Glomerular visceral epithelial cell (primary cell): ENCODE measurements around the gene RBM45.
A peak's percentile ranks its signal among the peaks of the same experiment; 100 is the strongest.
"Not testable (repeated sequence)": the region's sequence is repeated elsewhere in the genome, so short reads cannot be mapped to it uniquely, and the experiment has no call there.

ENCODE experiments used
- DNase-seq: peaks from one replicate; pipeline ENCODE4 v3.0.0-alpha.2; 2016; ENCODE audit errors: extremely low spot score

Gene RBM45, protein sequence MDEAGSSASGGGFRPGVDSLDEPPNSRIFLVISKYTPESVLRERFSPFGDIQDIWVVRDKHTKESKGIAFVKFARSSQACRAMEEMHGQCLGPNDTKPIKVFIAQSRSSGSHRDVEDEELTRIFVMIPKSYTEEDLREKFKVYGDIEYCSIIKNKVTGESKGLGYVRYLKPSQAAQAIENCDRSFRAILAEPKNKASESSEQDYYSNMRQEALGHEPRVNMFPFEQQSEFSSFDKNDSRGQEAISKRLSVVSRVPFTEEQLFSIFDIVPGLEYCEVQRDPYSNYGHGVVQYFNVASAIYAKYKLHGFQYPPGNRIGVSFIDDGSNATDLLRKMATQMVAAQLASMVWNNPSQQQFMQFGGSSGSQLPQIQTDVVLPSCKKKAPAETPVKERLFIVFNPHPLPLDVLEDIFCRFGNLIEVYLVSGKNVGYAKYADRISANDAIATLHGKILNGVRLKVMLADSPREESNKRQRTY

GRCh38 chr2:178112202-178113152, at the start of gene RBM45:
TSS of gene RBM45 (plus strand) at chr2:178112437. CDS start at chr2:178112547, 110 bp downstream.
- peak; percentile 96 for DNase-seq

DNA sequence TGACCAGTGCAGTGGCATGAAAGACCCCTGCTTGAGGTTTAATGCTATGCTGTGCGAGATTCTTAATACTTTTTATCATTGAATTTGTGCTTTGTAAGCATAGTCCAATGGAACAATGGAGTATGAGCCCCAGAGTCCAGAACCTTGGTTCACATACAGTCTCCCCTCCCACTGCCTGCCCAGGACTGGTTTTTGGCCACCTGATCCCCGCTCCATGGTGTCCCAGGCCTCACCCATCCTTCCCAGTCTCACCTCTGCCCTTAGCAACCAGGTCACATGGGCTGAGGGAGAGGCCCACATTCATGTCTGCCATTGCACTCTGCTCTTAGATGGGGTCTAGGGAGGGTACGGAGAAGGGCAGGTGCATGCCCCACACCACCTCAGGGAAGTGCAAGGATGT, 45.9 kb upstream of the RBM45 start:
- DNase-seq, result no peak

DNA sequence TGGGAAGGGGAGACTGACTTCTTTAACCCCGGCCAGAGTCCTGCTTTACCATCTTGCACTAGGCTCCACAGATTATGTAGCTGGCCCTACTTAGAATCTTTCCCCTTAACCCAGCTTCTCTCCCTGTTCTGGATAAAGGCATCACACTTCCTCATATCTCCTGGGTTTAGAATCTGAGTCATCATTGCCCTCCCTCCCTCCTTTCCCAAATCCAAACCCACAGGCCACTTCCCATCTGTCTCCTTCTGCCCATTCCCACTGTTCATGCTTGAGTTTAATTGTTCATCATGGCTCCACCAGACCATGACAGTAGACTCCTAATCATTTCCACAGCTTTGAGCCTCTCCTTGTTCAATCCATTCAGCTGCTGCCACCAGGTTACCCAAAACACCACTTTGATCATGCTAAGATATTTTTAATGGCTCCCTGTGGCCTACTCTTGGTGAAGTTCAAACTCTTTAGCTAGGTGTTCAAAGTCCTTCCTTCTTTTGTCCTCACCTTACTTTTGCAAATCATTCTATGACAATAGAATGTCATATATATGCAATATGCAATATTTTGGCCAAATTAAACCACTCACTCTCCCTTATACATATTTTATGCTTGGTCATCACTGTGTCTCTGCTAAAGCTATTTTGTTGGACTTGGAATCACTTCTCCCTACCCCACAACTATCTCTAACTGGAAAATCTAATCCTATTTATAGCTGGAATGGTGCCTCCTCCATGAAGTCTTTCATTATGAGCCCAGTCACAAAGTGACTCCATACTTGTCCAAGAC, 45.2 kb upstream of the RBM45 start:
- peak; percentile 93 for DNase-seq

DNA sequence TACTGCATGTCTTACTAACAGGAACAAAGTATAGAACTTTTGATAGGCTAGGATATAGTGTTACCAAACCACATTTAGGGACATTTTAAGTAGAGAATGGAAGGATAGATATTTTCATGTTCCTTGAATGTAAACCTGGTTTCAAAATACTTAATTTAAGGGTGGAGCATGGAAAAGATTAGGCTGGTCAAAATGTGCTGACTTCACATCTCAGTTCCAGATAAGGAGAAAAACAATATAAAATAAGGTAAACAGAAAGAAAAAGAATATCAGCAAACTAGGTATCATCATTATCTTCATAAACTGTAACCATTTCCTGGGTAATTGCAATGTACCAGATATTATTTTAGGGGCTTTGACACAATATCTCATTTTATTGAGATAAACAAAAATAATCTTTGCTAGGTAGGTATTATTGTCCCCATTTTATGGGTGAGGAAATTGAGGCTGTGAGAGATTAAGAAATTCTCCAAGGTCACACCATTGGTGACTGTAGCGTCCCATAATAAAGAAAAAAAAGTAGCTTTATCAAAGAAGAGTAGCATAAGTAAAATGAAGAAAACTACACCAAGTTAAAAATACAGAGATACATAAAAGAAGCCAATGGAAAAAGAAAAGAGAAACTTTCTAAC, 43.3 kb upstream of the RBM45 start:
- DNase-seq, result no peak

GRCh38 chr2:178069551-178069950, 42.7 kb upstream of the RBM45 start:
- peak; percentile 55 for DNase-seq

- peak; percentile 29 for DNase-seq
Observed at GRCh38 chr2:178070824-178071223, 41.4 kb upstream of the RBM45 start.

DNA sequence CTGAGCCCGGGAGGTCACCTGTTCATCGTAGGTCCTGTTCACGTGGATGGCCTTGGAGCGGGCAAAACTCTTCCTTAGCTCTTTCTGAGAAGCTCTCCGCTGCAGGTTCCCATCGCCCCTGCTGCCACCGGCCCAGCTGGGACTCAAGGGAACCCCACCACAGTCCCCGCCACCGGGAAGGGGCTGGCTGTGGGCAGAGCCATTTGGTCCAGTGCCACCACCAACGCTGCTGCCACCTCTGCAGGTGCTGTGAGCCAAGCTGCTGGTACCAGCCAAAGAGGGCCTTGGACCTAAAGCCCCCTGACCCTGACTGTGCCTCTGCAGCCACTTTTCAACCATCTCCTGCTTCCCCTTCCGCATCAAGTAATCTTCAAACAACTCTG, 40.2 kb upstream of the RBM45 start:
- no peak for DNase-seq

DNA sequence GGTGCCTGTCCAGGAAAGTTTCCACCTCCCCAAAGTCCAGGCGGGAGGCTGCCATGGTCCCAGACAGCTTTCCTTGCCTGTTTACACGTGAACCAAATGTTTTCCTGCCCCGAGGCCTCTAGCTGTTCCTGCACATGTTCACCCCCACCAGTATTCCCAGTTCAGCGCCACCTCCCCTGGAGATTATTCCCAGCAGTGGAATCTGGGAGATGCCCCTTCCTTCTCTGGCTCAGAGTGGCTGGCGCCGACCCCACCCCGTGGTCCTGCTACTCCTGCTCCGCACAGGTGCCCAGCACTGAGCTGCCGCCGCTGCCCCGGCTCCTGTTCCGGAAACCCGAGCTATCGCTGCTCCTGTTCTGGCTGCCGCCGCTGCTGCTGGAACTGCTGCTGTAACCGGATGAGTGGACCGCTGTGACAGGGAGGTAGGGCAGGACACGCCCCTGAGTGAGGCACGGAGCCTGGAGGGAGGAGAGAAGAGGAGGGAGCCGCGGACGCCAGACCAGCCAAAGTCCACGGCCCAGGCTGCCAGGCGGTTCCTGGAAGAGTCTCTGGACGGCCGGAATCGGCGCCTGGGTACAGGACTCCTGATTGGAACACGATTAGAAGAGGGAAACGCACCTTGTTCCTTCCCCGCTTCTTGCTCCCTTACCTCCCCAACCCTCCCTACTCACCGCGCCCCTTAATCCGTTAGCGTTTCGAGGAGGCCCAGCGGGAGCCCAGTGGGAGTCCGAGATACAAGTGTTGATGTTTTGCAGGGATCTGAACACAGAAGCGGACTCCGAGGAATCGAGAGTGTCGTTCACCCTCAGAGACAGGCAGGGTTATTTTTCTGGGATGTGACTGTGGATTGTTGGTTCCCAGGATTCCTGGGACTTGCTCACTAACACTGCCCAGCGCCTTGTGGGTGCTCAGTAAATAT, 39.6 kb upstream of the RBM45 start, which contains the start of gene PDE11A:
Gene PDE11A (minus strand): TSS at position 395 of the 919 bp plus-strand sequence. CDS start 340 bp downstream, at position 55.
- peak; percentile 93 for DNase-seq

- no peak for DNase-seq
Observed at GRCh38 chr2:178074123-178075005, 37.9 kb upstream of the RBM45 start.

DNA sequence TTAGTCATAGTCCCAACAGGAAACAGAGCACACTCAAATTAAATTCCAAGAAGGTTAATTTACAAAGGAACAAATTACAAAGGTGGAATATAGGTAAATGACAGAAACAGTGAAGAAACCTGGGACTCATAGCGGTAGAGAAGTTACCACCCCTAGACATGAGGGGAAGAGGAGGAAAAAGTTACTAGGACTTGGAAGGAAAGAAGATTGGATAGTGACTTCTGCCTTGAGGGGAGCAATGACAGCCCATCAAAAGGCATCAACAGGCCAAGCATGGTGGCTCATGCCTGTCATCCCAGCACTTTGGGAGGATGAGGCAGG, 37.3 kb upstream of the RBM45 start:
- no peak for DNase-seq

- DNase-seq, result no peak
Observed at GRCh38 chr2:178076130-178076529, 36.1 kb upstream of the RBM45 start.

GRCh38 chr2:178079279-178079678, 33.0 kb upstream of the RBM45 start:
- not testable (repeated sequence) for DNase-seq

DNA sequence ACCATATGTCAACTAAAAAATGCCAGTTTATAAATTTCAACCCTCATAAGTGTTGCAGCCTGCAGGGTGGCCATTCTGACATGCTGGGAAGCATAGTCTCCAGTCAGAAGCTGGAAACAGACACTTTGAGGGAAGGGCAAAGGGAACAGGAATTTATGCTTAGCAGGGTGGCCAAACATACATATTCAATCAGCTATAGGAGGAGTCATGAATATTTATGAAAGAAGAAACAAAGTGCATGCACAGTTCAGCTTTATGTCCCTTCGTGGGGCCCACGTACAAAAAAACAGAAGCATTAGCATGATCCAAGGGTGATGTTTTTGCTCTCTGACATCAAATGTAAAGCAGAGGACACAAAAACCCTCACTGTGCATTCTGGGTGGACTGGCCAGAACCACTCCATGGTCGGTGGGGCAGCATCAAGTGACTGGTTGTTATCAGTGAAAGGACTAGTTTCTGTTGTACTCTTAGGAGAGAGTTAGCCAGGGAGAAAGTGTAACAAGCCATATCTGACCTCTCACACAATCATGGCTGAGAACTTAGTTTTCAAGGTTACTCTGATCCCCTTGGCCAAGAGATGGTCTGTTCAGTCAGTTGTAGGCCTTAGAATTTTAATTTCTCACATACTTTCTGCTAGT, 29.7 kb upstream of the RBM45 start:
- DNase-seq, result no peak

- DNase-seq, result no peak
Observed at GRCh38 chr2:178084273-178084672, 28.0 kb upstream of the RBM45 start.

DNA sequence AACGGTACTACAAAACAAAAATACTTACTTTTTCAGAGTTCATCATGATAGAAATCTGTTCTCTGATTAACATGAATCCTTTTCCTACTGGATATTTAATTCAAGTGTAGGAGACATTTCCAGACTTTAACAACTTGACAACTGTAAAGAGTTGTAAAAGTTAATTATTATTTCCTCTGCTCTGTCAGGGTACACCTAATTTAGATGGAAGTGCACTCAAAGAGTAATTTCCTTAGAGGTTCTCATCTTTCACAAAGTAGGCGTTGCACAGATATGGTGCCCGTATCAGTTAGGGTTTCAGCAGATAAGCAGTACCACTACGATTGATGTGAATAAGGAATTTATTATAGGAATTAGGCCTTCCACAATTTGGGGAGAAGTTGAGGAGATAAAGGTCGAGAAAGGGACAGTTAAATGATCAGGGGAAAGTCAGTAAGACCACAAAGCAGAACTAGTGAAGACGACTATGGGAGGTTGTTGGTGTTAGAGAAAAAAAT, 23.4 kb upstream of the RBM45 start:
- DNase-seq, result no peak

- DNase-seq, result no peak
Observed at GRCh38 chr2:178093471-178093870, 18.8 kb upstream of the RBM45 start.

DNA sequence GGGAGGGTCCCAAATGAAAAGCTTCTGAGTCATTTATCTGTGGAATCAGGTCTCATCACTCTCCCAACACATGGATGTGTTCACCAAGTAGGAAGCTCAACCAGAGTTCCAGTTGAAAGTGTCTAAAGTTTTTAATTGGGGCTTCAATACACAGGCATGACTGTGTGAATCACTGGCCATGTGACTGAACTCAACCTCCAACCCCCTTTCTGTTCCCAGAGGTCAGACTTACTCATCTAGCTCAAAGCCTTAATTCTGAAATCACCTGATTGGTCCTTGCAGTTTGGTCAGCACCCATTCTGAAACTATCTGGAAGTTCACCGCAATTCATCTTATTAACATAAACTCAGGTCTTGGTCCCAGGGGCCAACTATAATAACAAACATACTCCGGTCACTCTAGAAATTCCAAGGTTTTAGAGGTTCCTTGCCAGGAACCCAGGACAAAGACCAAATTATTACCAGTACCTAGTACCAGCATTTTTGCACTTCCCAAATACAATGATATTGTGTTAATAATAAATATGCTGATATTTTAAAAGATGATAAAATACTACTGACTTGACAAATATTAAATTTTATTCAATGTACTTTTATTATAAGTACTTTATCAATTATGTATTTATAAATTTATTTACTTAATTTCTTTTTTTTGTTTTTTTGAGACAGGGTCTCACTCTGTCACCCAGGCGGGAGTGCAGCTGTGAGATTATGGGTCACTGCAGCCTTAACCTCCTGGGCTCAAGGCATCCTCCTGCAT, 10.7 kb upstream of the RBM45 start:
- DNase-seq, result no peak

DNA sequence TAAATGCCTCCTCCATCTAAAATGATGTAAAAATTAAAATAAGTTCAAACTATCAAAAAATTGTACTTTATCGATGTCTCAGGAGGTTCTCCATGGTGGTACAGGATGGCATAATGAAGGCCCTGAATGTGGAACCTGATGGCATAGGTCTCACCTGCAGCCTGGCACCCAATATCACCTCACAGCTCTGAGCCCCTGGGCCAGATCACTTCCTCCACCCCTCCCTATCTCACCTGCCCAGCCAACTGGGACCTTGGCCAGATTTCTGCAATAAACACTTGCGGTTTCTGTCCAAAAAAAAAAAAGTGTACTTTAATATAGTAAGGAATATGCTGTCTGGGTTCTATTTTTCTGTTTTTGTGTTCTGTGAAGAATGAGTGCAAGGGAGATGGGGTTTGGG, 6.7 kb upstream of the RBM45 start:
- DNase-seq, result no peak
